GM15510 (cell line): ENCODE data around the gene GMPR.

ENCODE experiments used
- POLR2A ChIP-seq: IDR thresholded peaks from 3 replicates; pipeline ENCODE4 v1.6.1; 2011; ENCODE audit warnings: borderline replicate concordance; ENCODE audit not compliant: insufficient read length; ENCODE audit errors: extremely low read depth

The GMPR gene

DNA sequence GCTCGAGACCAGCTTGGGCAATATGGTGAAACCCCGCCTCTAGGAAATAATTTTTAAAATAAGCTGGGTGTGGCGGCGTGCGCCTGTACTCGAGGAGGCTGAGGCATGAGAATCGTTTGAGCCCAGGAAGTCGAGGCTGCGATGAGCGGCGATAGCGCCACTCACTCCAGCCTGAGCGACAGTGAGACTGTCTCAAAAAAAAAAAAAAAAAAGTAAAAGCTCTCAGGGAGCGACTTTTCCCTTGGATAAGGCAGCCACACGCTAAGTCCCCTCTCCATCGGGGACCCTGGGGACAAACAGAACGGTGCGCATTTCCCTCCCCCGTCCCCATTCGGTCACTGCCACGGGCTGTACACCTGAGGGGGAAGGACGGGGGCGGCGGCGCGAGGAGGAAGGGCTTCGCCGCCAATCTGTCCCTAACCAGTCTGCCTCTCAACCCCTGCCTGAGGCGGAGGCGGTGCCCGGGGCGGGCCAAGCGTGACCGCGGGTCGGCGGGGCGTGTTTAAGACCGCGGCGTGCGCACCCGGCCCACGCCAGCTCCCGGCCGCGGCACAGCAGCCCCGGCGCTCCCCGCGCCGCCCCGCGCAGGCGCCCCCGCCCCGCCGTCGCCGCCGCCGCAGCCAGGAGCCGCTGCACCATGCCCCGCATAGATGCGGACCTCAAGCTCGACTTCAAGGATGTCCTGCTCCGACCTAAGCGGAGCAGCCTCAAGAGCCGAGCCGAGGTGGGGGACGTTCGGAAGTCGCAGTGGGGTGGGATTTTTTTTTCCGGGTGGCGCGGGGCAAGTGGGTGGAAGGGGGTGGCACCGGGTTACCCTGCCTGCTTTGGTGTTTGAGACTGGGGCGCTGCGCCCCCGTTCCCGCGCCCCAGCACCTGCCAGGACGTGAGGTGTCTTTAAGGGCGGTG, at the start of gene GMPR:
GMPR (plus strand) TSS at position 531 of the 906 bp plus-strand sequence; CDS start at position 638, 107 bp downstream.
- TF ChIP-seq POLR2A, result no peak

DNA sequence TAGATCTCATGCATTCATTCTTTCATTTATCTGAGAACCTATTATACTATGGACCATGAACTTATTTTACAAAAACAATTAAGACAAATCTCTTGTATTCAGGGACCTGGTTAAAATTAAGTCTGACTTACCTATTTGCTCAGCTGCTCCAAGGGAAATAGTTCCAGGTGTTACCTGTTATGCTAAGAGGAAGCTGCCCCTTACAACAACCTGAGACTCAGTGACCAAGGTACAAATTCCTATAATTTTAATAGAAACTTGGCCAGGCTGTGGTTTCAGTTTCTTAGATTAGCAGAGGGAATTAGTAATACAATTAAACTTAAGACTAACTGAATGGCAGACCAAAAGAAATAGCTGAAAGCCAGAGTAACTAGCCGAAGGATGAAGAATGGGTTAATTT, 48.2 kb upstream of the GMPR start:
- TF ChIP-seq POLR2A, result no peak

DNA sequence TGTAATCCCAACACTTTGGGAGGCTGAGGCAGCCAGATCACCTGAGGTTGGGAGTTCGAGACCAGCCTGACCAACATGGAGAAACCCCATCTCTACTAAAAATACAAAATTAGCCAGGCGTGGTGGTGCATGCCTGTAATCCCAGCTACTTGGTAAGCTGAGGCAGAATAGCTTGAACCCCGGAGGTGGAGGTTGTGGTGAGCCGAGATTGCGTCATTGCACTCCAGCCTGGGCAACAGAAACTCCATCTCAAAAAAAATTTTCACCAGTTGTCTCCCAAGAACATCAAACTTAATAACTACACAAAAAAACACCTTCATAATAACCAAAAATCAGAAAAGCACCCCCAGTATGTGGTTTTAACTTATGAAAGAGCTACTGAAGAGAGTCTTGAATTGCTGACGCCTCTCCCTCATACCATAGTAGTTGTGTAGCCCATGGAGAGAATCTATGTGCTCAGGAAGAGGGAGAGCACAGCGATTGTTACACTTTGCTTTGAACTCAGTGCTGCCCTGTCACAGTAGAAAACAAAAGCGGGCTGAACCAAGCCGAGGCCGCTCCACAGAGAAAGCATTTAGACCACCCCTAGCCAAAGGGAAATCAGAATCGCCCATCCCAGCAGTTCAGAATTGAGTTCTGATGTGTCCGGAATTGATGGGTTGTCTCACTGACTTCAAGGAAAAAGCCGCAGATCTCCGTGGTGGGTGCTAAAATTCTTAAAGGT, 42.0 kb upstream of the GMPR start:
- TF ChIP-seq POLR2A, result no peak

DNA sequence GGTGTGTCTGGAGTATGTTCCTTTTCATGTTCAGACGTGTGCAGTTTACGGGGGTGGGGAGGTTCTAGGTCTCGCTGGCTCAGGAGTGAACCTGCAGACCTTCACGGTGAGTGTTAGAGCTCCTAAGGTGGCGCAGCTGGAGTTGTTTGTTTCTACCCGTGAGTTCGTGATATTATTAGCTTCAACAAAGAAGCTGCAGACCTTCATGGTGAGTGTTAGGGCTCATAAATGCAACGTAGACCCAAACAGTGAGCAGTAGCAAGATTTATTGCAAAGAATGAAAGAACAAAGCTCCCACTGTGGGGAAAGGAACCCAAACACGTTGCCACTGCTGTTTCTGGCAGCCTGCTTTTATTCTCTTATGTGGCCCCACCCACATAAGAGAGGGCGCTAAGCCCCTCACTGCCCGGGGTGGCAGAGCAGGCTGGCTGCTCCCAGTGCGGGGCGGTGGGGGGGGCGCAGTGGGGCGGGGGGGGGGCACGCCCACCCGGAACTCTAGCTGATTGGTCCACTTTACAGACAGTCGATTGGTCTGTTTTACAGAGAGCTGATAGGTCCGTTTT, 41.3 kb upstream of the GMPR start:
- TF ChIP-seq POLR2A, result no peak

DNA sequence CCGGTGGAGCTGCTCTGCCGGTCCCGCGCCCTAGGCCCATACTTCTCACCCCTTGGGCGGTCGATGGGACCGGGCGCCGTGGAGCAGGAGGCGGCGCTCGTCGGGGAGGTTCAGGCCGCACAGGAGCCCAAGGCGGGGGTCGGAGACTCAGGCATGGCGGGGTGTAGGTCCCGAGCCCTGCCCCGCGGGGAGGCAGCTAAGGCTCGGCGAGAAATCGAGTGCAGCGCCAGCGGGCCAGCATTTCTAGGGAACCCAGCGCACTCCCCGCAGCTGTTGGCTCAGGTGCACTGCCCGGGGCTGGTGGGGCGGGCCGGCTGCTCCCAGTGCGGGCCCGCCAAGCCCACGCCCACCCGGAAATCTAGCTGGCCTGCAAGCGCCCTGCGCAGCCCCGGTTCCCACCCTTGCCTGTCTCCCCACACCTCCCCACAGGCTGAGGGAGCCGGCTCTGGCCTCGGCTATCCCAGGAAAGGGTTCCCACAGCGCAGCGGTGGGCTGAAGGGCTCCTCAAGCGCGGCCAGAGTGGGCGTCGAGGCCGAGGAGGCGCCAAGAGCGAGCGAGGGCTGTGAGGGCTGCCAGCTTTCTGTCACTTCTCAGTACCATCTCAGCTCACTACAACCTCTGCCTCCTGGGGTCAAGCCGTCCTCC, 40.2 kb upstream of the GMPR start:
- TF ChIP-seq POLR2A, result no peak

DNA sequence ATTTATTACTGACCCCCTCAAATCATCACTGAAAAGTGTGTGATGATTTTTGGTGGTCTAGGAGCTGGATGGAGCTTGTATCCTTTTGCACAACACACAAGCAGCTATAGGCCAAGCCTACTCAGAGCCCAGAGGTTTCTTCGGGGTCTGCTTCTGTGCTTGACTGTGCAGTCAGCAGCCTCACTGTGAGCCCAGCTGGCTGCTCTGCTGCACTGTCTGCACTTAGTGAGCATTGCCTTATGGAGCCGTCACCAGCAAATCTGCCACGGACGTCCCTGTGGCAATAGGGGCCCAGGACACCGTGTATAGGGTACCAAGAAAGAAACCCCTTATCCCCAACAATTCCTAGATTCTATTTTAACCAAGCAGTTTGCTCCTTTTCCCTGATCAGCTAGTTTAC, 38.6 kb upstream of the GMPR start:
- no peak for TF ChIP-seq POLR2A

DNA sequence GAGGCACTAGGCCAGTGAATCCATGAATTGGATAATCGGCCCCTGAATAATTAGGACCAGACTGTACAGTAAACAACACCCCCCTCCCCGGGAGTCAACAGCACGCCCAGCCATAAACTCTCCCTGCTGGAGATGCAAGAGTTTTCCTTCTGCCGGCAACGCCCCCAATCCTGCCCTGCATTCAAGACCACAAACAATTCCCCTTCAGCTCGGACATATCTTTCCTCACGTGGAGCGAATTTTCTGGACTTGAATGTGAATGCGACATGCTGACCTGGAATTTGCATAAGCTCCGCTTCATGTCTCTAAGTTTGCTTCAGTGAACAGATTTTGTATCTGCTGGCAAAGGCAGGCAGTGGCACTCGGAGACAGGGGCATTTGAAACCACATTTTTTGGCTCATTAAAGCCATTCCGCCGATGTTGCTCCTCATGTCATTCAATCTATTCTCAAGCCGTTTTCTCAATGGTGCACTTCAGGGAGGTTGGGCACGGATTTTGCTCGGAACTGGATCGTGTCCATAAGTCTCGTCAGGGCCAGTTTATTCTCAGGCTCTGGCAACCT, 38.0 kb upstream of the GMPR start:
- TF ChIP-seq POLR2A, result no peak

DNA sequence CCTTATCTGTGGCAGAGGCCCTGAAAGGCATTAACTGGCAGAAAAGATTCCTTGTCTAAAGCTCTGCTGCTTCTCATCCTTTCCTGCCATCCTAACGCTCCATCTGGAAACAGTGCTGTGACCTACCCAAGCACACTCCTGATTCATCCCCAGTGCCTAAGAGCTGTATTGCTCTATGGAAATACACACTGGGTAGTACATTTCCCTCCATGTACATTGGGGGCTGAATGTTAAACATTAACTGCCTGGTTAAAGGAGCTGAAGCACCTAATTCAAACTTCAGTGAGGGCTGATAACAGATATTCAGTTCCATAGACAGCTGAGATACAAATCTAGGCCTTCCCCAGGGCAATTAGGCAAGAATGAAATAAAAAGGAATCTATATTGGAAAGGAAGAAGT, 36.7 kb upstream of the GMPR start:
- no peak for TF ChIP-seq POLR2A

DNA sequence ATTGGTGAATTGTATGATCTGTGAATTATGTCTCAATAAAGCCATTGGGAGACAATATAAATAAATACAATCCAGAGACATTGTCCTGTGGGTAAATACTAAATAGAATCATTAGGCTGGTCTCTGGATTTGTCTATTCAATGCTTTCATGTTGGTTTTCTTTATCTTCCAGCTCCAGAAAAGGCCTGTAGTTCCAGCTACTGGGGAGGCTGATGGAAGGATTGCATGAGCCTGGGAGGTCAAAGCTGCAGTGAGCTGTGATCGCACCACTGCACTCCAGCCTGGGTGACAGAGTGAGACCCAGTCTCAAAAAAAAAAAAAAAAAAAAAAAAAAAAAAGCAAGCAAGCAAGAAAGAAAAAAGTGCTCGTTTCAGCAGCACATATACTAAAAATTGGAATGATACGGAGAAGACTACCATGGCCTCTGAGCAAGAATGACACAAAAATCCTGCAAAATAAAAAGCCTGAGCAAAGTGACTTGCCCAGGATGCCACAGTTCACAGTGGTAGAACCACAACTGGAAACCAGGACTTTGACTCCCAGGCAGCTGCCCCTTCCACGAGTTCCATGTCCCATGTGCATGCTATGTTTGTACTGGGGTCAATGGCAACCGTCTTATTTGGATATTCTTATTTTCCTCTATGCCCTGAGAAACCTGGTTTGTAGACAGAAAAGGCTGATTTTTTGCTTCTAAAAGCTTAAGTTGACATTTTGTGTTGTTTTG, 33.6 kb upstream of the GMPR start:
- no peak for TF ChIP-seq POLR2A

DNA sequence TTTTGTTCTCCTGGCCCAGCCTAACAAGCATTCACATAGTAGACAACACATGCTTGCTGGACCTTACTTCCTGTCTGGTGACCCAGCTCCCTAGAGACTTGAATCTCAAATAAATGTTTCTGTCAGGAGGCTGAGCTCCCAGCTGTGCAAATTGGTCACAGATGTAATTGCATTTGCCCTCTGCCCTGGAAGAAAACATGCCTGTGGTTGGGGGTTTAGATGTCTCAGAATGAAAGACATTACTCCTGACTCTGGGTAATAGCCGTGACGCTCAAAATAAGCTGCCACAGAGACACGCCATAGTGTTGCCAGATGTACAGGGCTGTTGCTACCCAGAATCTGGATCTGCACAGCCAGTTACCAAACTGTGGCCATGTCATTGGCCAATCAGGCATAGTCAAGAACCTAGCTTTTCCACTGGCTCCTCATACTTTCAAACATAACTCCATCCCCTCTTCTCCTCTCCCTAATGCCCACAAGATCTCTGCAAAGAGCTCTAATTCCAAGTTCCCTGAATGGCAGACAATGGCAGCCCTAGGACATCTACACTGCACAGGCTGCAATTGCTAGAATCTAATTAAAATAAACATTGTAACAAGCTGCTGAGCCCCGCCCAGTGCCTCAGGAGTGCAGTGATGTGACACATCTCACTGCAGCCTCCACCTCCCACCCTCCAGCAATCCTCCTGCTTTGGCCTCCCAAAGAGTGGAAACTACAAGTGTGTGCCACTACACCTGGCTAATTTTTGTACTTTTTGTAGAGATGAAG, 32.8 kb upstream of the GMPR start:
- no peak for TF ChIP-seq POLR2A

DNA sequence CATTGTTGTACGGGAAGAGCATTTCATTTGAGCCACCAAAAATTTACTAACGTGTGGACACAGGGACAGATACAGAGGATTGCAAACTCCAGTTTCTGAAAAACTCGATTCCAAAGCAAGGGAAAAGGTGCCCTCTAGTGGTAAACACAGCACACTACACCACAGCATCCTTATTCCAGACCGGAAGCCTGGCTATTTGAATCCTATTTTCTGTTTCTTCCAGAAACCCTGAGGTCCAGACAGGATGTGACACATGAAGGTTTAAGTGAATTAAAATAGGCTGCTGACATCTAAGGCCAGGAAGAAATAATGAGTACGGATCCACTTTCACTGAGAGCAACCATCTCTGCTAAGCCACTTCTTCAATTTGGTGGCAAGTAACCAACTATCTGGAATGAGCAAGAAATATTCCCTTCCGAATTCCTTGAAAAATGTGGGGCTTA, 31.8 kb upstream of the GMPR start:
- TF ChIP-seq POLR2A, result no peak

DNA sequence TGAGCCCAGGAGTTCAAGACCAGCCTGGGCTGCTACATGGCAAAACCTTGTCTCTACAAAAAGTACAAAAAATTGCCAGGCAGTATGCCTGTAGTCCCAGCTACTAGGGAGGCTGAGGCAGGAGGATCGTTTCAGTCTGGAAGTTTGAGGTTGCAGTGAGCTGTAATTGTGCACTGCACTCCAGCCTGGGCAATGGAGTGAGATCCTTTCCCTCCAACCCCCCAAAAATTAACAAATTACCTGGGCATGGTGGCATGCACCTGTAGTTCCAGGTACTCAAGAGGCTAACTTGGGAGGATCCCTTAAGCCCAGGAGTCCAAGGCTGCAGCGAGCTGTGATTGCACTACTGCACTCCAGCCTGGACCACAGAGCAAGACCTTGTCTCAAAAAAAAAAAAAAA, 29.4 kb upstream of the GMPR start:
- no peak for TF ChIP-seq POLR2A

DNA sequence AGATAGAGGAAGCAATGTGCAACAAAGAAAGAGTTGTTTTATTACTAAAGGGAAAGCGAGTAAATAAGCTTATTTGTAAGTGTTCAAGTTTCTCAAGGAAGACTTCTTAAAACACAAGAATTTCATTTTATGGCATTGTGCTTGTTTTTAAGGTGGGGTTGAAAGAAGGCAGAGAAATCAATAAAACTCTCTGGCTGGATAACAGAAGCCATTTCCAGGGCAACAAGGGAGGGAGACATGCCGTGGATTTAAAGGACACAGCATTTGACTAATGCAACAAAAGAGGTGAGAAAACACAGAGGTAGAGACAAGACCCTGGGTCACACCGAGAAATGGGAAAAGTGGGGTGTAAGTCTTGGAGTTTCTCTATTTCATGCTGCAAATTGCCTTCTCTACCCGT, 28.8 kb upstream of the GMPR start:
- TF ChIP-seq POLR2A, result no peak
